ENCODE measurements around the gene TMPRSS9.

The TMPRSS9 gene

DNA sequence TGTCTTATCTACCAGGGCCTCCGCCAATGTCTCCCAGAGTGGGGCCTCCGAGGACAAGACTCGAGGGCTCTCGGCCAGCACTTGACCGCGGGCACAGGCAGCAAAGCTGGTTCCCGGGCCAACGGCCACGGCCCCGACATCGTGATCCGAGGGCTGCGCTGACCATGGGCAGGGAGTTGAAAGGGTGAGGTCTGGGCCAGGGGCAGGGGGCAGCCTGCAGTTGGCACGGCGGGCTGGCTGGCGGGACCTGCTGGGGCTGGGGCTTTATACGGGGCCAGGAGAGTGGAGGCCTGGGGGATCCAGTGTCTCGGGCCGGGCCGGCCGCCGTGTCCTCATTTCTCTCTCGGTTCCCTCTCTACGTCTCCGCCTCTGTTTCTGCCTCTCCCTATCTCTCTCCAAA, 42.3 kb upstream of the TMPRSS9 start:
- TF ChIP-seq, protein P1, sequence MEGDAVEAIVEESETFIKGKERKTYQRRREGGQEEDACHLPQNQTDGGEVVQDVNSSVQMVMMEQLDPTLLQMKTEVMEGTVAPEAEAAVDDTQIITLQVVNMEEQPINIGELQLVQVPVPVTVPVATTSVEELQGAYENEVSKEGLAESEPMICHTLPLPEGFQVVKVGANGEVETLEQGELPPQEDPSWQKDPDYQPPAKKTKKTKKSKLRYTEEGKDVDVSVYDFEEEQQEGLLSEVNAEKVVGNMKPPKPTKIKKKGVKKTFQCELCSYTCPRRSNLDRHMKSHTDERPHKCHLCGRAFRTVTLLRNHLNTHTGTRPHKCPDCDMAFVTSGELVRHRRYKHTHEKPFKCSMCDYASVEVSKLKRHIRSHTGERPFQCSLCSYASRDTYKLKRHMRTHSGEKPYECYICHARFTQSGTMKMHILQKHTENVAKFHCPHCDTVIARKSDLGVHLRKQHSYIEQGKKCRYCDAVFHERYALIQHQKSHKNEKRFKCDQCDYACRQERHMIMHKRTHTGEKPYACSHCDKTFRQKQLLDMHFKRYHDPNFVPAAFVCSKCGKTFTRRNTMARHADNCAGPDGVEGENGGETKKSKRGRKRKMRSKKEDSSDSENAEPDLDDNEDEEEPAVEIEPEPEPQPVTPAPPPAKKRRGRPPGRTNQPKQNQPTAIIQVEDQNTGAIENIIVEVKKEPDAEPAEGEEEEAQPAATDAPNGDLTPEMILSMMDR (conservative IDR thresholded peaks at IDR 0.05; ENCODE audit: low read depth, low read length), result no peak
- DNase-seq (ENCODE audit: low read depth), result no peak
- no peak overlapping the region for H3K4me3 ChIP-seq (ENCODE audit: low read length)

DNA sequence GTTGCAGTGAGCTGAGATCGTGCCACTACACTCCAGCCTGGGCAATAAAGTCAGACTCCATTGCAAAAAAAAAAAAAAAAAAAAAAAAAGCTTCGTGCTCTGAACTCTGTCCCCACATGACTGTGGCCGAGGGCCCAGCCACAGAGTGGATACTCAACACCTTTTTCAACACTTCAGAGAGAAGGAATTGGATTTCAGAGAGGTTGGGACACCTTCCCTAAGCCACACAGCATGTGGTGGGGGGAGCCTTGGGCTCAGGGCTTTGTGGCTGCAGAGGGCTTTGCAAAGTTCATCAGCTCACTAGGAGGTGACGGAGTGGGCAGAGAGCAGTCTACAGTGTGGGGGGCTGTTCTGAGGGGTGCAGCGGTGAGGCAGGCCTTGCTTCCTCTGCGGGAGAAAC, 41.1 kb upstream of the TMPRSS9 start:
- no peak for DNase-seq (ENCODE audit: low read depth)
- H3K4me3 ChIP-seq (ENCODE audit: low read length), result no peak overlapping the region
- TF ChIP-seq, protein P1 (conservative IDR thresholded peaks at IDR 0.05; ENCODE audit: low read depth, low read length), result no peak

DNA sequence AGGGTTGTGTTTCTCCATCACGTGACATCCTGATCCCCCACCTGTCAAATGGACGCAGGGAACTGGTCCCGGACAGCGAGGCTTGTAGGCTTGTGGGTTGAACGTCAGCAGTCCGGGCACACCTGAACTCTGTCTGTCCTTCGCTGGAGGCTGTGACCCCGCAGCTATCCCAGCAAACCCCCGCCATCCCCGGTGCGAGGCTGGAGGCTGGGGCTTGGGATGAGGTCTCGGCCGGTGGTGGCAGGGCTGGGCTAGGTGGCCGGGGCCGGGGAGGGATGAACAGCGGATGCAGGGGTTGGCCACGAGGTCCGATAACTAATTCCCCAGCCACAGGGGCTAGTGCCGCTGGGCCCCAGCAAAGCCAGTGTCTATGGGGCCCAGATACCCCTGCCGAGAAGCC, 40.5 kb upstream of the TMPRSS9 start:
- TF ChIP-seq, protein P1 (conservative IDR thresholded peaks at IDR 0.05; ENCODE audit: low read depth, low read length), result no peak
- no peak for DNase-seq (ENCODE audit: low read depth)
- no peak overlapping the region for H3K4me3 ChIP-seq (ENCODE audit: low read length)

DNA sequence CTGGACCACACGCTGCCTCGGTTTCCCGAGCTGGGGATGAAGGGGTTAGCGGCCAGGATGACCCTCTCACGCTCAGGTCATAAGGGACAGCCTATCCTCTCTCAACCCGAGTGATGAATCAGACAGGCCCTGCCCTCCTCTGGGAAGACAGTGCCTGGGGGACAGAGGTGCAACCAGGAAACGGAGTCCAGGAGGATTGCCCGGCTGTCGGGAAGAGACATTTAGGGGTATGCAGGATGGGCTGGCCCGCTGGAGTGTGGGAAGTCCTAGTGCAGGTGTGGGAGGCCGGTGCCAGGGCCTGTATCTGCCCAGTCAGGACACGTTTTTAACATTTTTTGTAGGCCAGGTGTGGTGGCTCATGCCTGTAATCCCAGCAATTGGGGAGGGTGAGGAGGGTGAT, 40.0 kb upstream of the TMPRSS9 start:
- TF ChIP-seq, protein P1 (conservative IDR thresholded peaks at IDR 0.05; ENCODE audit: low read depth, low read length), result no peak
- no peak overlapping the region for H3K4me3 ChIP-seq (ENCODE audit: low read length)
- DNase-seq (ENCODE audit: low read depth), result no peak

DNA sequence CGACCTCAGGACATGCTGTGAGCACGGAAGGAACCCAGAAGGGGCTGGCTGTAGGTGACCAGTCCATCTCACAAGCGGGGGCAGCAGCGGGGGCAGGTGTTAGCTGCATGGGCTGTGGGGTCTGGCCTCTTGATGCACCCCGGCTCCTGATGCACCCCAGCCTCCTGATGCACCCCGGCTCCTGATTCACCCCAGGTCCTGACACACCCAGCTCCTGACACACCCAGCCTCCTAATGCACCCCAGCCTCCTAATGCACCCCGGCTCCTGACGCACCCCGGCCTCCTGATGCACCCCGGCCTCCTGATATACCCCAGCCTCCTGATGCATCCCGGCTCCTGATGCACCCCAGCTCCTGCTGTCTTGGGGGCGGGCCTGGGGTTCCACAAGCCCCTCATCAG, 39.1 kb upstream of the TMPRSS9 start:
- no peak overlapping the region for H3K4me3 ChIP-seq (ENCODE audit: low read length)
- TF ChIP-seq, protein P1 (conservative IDR thresholded peaks at IDR 0.05; ENCODE audit: low read depth, low read length), result no peak
- no peak for DNase-seq (ENCODE audit: low read depth)

DNA sequence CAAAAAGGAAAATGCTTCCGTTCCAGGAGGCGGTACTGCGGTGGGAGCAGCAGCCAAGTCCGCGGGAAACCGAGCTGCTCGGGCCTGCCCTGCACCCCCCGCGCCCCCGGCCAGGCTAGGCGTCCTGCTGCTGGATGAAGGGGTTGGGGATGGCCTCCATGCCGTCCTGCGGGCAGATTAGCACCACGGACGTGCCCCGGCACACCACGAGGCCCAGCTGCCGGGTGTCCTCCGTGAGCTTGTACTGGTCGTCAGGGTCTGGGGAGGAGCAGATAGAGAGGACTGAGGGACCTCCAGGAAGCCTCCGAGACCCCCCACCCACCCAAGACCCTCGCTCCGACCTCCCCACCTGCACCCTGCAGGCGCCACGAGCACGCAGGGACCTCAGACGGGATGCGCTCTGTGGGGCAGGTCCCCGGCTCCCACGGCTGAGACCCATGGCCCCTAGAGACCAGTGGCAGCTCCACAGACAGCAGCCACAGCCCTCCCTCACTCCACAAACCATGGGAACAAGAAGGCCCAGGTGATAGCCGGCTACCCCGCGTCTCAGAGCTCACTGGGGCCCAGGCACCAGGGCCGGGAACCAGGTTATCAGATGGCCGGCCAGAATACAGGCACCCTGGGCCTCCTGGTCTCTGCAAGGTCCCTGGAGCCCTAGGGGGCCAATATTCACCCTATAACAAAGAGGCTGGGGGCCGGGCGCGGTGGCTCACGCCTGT, 38.3 kb upstream of the TMPRSS9 start:
- DNase-seq (ENCODE audit: low read depth), result no peak
- H3K4me3 ChIP-seq (ENCODE audit: low read length), result no peak overlapping the region
- TF ChIP-seq, protein P1 (conservative IDR thresholded peaks at IDR 0.05; ENCODE audit: low read depth, low read length), result no peak

DNA sequence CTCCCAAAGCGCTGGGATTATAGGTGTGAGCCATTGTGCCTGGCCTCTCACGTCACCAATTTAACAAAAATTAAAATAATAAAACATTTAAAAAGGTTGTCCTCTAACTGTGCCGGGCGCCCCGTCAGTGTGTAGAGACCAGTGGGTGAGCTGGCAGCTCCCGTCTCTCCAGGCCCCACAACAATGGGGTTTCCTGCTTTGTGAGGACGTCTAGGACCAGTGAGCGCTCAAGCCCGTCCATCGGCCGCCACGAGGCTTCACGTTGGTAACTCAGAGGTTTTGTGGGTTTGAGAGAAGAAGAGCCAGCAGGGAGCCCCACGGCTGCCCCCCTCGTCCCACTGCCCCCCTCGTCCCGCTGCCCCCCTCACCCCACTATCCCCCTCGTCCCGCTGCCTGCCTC, 36.4 kb upstream of the TMPRSS9 start:
- no peak for DNase-seq (ENCODE audit: low read depth)
- no peak overlapping the region for H3K4me3 ChIP-seq (ENCODE audit: low read length)
- TF ChIP-seq, protein P1 (conservative IDR thresholded peaks at IDR 0.05; ENCODE audit: low read depth, low read length), result no peak
